SK-N-MC (cell line): Measurements from ENCODE around the gene FOXR1.
"Not testable (repeated sequence)": the region's sequence is repeated elsewhere in the genome, so short reads cannot be mapped to it uniquely, and the experiment has no call there.

Experiments used
- DNase-seq: peaks from one replicate; pipeline ENCODE4 v3.0.0-alpha.2; 2011; ENCODE audit warnings: low read depth, low spot score
- H3K27ac ChIP-seq: fragments of 200-600 bp; sonication (generic); 2 replicates; pipeline ENCODE4 v1.5.1; 2016; ENCODE audit warnings: mixed run types
- H3K36me3 ChIP-seq: fragments of 200-600 bp; sonication (generic); 2 replicates; pipeline ENCODE4 v1.6.1; 2017; ENCODE audit warnings: antibody characterized with exemption, low read length, mixed read lengths; ENCODE audit not compliant: insufficient read depth
- H3K4me3 ChIP-seq: fragments of 200-600 bp; sonication (generic); 2 replicates; pipeline ENCODE4 v1.5.1; 2016
- H3K9ac ChIP-seq: fragments of 200-600 bp; sonication (generic); 2 replicates; pipeline ENCODE4 v1.8.0; 2017; ENCODE audit warnings: mixed run types, mixed read lengths; ENCODE audit not compliant: insufficient read length
- H3K9me3 ChIP-seq: fragments of 200-600 bp; sonication (generic); 2 replicates; pipeline ENCODE4 v1.6.1; 2017; ENCODE audit warnings: low read depth, mild to moderate bottlenecking, antibody characterized with exemption, low read length, moderate library complexity, mixed read lengths
- EZH2 ChIP-seq: fragments of 200-600 bp; sonication (generic); IDR thresholded peaks from one replicate; pipeline ENCODE4 v1.6.1; 2017; ENCODE audit warnings: antibody characterized with exemption
- FOXP2 ChIP-seq: optimal IDR thresholded peaks from 2 replicates; pipeline ENCODE3; 2011; ENCODE audit warnings: mild to moderate bottlenecking, moderate library complexity; ENCODE audit not compliant: insufficient read depth; ENCODE audit errors: extremely low read length, control extremely low read depth
- POLR2AphosphoS5 ChIP-seq: IDR thresholded peaks from 2 replicates; pipeline ENCODE4 v1.6.1; 2012; ENCODE audit warnings: mild to moderate bottlenecking, low read depth, low read length, borderline replicate concordance

Gene FOXR1

DNA sequence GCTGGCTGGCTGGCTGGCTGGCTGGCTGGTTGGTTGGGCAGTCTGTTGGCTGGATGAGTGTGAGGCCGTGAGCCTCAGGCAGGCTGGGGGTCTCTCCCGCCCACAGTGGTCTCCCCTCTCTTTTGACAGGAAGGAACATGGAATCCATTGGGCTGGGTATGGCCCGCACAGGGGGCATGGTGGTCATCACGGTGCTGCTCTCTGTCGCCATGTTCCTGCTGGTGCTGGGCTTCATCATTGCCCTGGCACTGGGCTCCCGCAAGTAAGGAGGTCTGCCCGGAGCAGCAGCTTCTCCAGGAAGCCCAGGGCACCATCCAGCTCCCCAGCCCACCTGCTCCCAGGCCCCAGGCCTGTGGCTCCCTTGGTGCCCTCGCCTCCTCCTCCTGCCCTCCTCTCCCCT lies 13.6 kb upstream of the FOXR1 start:
- DNase-seq, result no peak
- Histone ChIP-seq H3K9me3 (no peaks in the 10 kb centered on the region), H3K36me3 (no peaks in the 10 kb centered on the region), H3K9ac (no peak overlapping the region), H3K27ac (no peak overlapping the region), H3K4me3 (no peak overlapping the region)
- TF ChIP-seq POLR2AphosphoS5 (no peak), EZH2 (no peak), FOXP2 (no peak)

DNA sequence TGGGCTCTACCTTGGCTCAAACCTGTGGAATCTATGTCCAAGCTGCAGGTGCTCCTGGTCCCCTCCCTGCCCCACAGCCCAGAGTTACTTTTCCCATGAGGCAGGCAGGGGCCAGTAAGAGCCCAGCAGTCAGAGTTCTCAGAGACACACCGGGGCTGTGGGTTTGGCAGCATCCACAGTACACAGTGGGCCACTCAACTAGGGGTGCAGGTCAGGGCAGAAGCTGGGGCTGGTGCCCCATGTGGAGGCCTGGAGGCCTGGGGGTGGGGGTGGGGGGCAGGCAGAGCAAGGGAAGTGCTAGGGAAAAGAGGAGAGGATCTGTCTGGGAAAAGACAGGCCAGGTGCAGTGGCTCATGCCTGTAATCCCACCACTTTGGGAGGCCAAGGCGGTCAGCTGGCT lies 13.0 kb upstream of the FOXR1 start:
- TF ChIP-seq EZH2, result no peak
- TF ChIP-seq POLR2AphosphoS5, result no peak
- TF ChIP-seq FOXP2, result no peak
- no peaks in the 10 kb centered on the region for H3K36me3 ChIP-seq
- H3K9me3 ChIP-seq, result no peaks in the 10 kb centered on the region
- H3K4me3 ChIP-seq, result no peak overlapping the region
- no peak overlapping the region for H3K27ac ChIP-seq
- no peak for DNase-seq
- H3K9ac ChIP-seq, result no peak overlapping the region

DNA sequence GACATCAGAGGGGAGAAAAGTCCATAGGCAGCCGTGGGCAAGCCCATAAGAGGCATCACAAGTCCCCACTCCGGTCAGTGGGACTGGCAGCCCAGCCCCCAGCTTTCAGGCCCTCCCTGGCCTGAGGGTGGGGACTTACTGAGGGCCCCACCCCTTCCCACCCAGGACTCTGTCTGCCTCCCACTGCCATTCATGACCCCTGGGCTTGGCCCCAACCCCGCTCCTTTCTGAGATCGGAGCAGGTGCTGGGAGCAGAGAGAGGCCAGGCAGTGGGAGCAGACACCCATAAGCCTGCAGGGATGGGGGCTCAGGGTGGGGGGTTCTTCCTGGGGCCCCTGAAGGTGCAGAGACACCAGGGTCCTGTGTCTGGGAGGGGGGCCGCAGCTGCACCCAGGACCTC lies 10.4 kb upstream of the FOXR1 start:
- no peaks in the 10 kb centered on the region for H3K36me3 ChIP-seq
- no peak overlapping the region for H3K9ac ChIP-seq
- TF ChIP-seq POLR2AphosphoS5, result no peak
- no peak for TF ChIP-seq EZH2
- no peak for DNase-seq
- no peak overlapping the region for H3K27ac ChIP-seq
- H3K9me3 ChIP-seq, result no peaks in the 10 kb centered on the region
- no peak overlapping the region for H3K4me3 ChIP-seq

- Histone ChIP-seq H3K27ac (no peak overlapping the region), H3K4me3 (no peak overlapping the region), H3K9me3 (no peaks in the 10 kb centered on the region), H3K9ac (no peak overlapping the region), H3K36me3 (no peaks in the 10 kb centered on the region)
- TF ChIP-seq EZH2, result no peak
- no peak for TF ChIP-seq POLR2AphosphoS5
- TF ChIP-seq FOXP2, result no peak
- DNase-seq, result no peak
Measured at GRCh38 chr11:118961591-118961990, 10.0 kb upstream of the FOXR1 start.

GRCh38 chr11:118969508-118969907 lies 2.1 kb upstream of the FOXR1 start:
- H3K27ac ChIP-seq, H3K9me3 ChIP-seq, DNase-seq, H3K36me3 ChIP-seq, H3K9ac ChIP-seq, H3K4me3 ChIP-seq: not testable (repeated sequence)

GRCh38 chr11:118973985-118974384 lies 2.4 kb downstream of the FOXR1 start:
- no peak overlapping the region for H3K9ac ChIP-seq
- no peaks in the 10 kb centered on the region for H3K36me3 ChIP-seq
- TF ChIP-seq POLR2AphosphoS5 (no peak), FOXP2 (no peak), EZH2 (no peak)
- DNase-seq, result no peak
- no peak overlapping the region for H3K27ac ChIP-seq
- H3K4me3 ChIP-seq, result no peak overlapping the region
- no peaks in the 10 kb centered on the region for H3K9me3 ChIP-seq

DNA sequence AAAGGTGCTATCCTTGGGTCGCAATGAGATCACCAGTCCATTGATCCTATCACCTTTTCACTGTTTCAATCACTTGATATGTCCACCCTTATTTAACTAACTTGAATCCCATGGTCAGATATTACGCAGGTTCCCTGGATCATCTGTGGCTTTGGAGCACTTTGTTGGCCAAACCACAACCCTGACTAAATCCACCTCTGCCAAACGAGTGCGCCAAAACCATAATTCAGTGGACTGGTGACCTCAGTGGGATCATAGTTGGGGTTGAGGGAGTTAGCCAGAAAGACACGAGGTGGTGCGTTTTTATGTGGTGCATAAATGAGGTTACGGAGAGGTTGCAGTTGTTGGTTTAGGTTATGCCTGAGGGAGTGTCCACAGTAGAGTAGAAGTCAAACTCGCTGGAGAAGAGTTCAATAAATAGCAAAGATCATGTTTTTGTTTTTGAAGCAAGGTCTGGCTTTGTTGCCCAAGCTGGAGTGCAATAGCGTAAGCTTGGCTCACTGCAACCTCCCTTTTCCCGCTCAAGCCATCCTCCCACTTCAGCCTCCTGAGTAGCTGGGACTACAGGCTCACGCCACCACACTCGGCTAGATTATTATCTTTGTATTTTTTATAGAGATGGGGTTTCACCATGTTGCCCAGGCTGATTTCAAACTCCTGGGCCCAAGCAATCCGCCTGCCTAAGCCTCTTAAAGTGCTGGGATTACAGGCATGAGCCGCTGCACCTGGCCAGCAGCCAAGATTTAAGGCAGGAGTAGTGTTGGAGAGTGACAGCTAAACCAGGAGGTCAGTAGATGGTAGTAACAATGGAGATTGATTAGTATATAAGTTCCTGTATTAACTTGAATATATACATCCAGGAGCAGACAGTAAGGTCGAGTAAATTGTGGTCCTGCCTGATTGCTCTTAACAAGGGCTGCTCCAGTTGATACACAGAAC lies 4.5 kb downstream of the FOXR1 start:
- TF ChIP-seq POLR2AphosphoS5 (no peak), FOXP2 (no peak), EZH2 (no peak)
- DNase-seq, result no peak
- no peak overlapping the region for H3K4me3 ChIP-seq
- no peaks in the 10 kb centered on the region for H3K36me3 ChIP-seq
- no peaks in the 10 kb centered on the region for H3K9me3 ChIP-seq
- no peak overlapping the region for H3K27ac ChIP-seq
- H3K9ac ChIP-seq, result no peak overlapping the region

GRCh38 chr11:118979434-118979833 lies 7.9 kb downstream of the FOXR1 start:
- Histone ChIP-seq H3K9me3 (no peaks in the 10 kb centered on the region), H3K36me3 (no peaks in the 10 kb centered on the region), H3K27ac (no peak overlapping the region), H3K9ac (no peak overlapping the region), H3K4me3 (no peak overlapping the region)
- no peak for TF ChIP-seq EZH2
- TF ChIP-seq POLR2AphosphoS5, result no peak
- no peak for TF ChIP-seq FOXP2
- DNase-seq, result no peak
